8988T (cell line): ENCODE results near the gene RSPRY1.
"Not testable (repeated sequence)": the region's sequence is repeated elsewhere in the genome, so short reads cannot be mapped to it uniquely, and the experiment has no call there.

Experiments used
- DNase-seq: peaks from one replicate; pipeline ENCODE4 v3.0.0; 2011

The RSPRY1 gene

GRCh38 chr16:57186872-57187854, 1.0 kb downstream of the RSPRY1 start:
- DNase-seq = no peak

GRCh38 chr16:57187902-57188710, 2.0 kb downstream of the RSPRY1 start:
- not testable (repeated sequence) for DNase-seq

GRCh38 chr16:57188711-57189002, 2.5 kb downstream of the RSPRY1 start:
- no peak for DNase-seq

GRCh38 chr16:57189527-57189926, 3.4 kb downstream of the RSPRY1 start:
- DNase-seq = not testable (repeated sequence)

GRCh38 chr16:57190136-57190535, 4.0 kb downstream of the RSPRY1 start:
- DNase-seq = no peak

GRCh38 chr16:57191056-57191571, 5.0 kb downstream of the RSPRY1 start:
- no peak for DNase-seq

- DNase-seq = no peak
These were observed 6.0 kb downstream of the RSPRY1 start for GRCh38 chr16:57192146-57192545.

GRCh38 chr16:57192720-57193486, 6.8 kb downstream of the RSPRY1 start:
- no peak for DNase-seq

GRCh38 chr16:57194512-57194911, 8.4 kb downstream of the RSPRY1 start:
- no peak for DNase-seq

GRCh38 chr16:57196286-57196685, 10.2 kb downstream of the RSPRY1 start:
- no peak for DNase-seq

- no peak for DNase-seq
These were observed 10.6 kb downstream of the RSPRY1 start for GRCh38 chr16:57196753-57197152.

- DNase-seq = not testable (repeated sequence)
These were observed 14.2 kb downstream of the RSPRY1 start for GRCh38 chr16:57200321-57200720.

GRCh38 chr16:57200926-57201325, 14.8 kb downstream of the RSPRY1 start:
- DNase-seq = not testable (repeated sequence)

GRCh38 chr16:57202095-57202886, 16.2 kb downstream of the RSPRY1 start:
- no peak for DNase-seq

- DNase-seq = no peak
These were observed 17.3 kb downstream of the RSPRY1 start for GRCh38 chr16:57203451-57203850.

- no peak for DNase-seq
These were observed 18.5 kb downstream of the RSPRY1 start for GRCh38 chr16:57204675-57205074.

GRCh38 chr16:57208926-57209325, 22.8 kb downstream of the RSPRY1 start:
- DNase-seq = no peak

GRCh38 chr16:57209780-57210179, 23.7 kb downstream of the RSPRY1 start:
- DNase-seq = no peak

GRCh38 chr16:57213462-57213861, 27.3 kb downstream of the RSPRY1 start:
- DNase-seq = no peak

GRCh38 chr16:57216968-57217367, 30.8 kb downstream of the RSPRY1 start:
- DNase-seq = no peak

GRCh38 chr16:57223057-57223456, 36.9 kb downstream of the RSPRY1 start:
- DNase-seq = no peak
